T-cell (primary cell): ENCODE data around the gene CTNND2. TPM values are rescaled to one million over a fixed set of nuclear protein-coding genes. Genes with fewer than 3 reads are reported as not detected.
"Not testable (repeated sequence)": the region's sequence is repeated elsewhere in the genome, so short reads cannot be mapped to it uniquely, and the experiment has no call there.

ENCODE experiments used
- ATAC-seq, 4 experiments: fragments of 200-7000 bp in 3 of 4; fragments of 150-1000 bp in 1 of 4; cut with Tn5 transposase; replicated peaks in 1 of 4; 1 replicate in 3 of 4; 2 replicates in 1 of 4; pipeline ENCODE4 v1.10.0; 2021; ENCODE audit warnings: moderate library complexity in 3 of 4, mild to moderate bottlenecking in 2 of 4, moderate number of reproducible peaks in 1 of 4
- CTCF ChIA-PET, 2 donors: fragments of 300-600 bp; sonication (Branson Sonifier 250); formaldehyde crosslinking; loops; one replicate each; lab custom pipeline; 2022; ENCODE audit warnings: antibody characterized with exemption in 2 of 2; lab: Charles Lee
- POLR2A ChIA-PET, 2 donors: fragments of 300-600 bp; sonication (Branson Sonifier 250); formaldehyde crosslinking; loops; one replicate each; lab custom pipeline; 2022; ENCODE audit warnings: antibody characterized with exemption in 2 of 2; lab: Charles Lee
- DNase-seq, 35 experiments: peaks; one replicate each; pipeline versions ENCODE4 v3.0.0 to v3.0.0-alpha.2; 2013 to 2023
- H3K27ac ChIP-seq: one replicate; pipeline ENCODE4 v1.5.1; 2013; ENCODE audit warnings: low read length
- H3K27me3 ChIP-seq, 2 experiments: replicated peaks in 1 of 2; 1 replicate in 1 of 2; 2 replicates in 1 of 2; pipeline versions ENCODE4 v1.6.1 to v1.7.0; 2013; ENCODE audit warnings: low read length in 1 of 2, mixed read lengths in 1 of 2; ENCODE audit not compliant: control insufficient read depth in 2 of 2, insufficient read depth in 2 of 2; ENCODE audit errors: extremely low read depth in 1 of 2
- H3K36me3 ChIP-seq, 2 donors: 1 replicate in 1 of 2; 2 replicates in 1 of 2; pipeline versions ENCODE4 v1.6.1 to v1.7.0; 2013; ENCODE audit warnings: low read length in 1 of 2; ENCODE audit not compliant: control insufficient read depth in 2 of 2, insufficient read depth in 1 of 2; ENCODE audit errors: extremely low read depth in 1 of 2
- H3K4me1 ChIP-seq, 2 experiments: 1 replicate in 1 of 2; 2 replicates in 1 of 2; pipeline versions ENCODE4 v1.6.1 to v1.7.0; 2013; ENCODE audit warnings: low read length in 2 of 2, mixed read lengths in 1 of 2; ENCODE audit not compliant: insufficient read depth in 2 of 2, control insufficient read depth in 1 of 2; ENCODE audit errors: extremely low read depth in 1 of 2
- H3K4me3 ChIP-seq, 2 donors: 1 replicate in 1 of 2; 2 replicates in 1 of 2; pipeline versions ENCODE4 v1.5.1 to v1.7.0; 2013; ENCODE audit warnings: mild to moderate bottlenecking in 2 of 2, low read length in 1 of 2, moderate library complexity in 1 of 2; ENCODE audit not compliant: control insufficient read depth in 1 of 2; ENCODE audit errors: extremely low read depth in 1 of 2
- H3K9me3 ChIP-seq: 2 replicates; pipeline ENCODE4 v1.7.0; 2013
- H3K27ac Mint-ChIP-seq, 2 donors: one replicate each; pipeline ENCODE4 v1.8.0; 2020 to 2021; ENCODE audit warnings: mild to moderate bottlenecking in 2 of 2, mixed read lengths in 2 of 2
- H3K27me3 Mint-ChIP-seq, 2 donors: one replicate each; pipeline ENCODE4 v1.8.0; 2021 to 2022; ENCODE audit warnings: mixed read lengths in 2 of 2
- H3K36me3 Mint-ChIP-seq: one replicate; pipeline ENCODE4 v1.8.0; 2021; ENCODE audit warnings: mixed read lengths
- H3K4me1 Mint-ChIP-seq, 3 donors: one replicate each; pipeline ENCODE4 v1.8.0; 2020 to 2022; ENCODE audit warnings: mixed read lengths in 3 of 3, mild to moderate bottlenecking in 1 of 3
- H3K4me3 Mint-ChIP-seq, 3 donors: one replicate each; pipeline ENCODE4 v1.8.0; 2020 to 2022; ENCODE audit warnings: mild to moderate bottlenecking in 3 of 3, mixed read lengths in 3 of 3, moderate library complexity in 3 of 3
- H3K9me3 Mint-ChIP-seq, 3 donors: one replicate each; pipeline ENCODE4 v1.8.0; 2020 to 2022; ENCODE audit warnings: mixed read lengths in 3 of 3
- WGBS: methylation state at CpG from one replicate; pipeline ENCODE4 v1.1.5; 2013; ENCODE audit warnings: missing lambda C conversion rate; ENCODE audit not compliant: insufficient coverage; 5-methylcytosine and 5-hydroxymethylcytosine counted together
- total RNA-seq, 35 experiments: library from RNA in 6 of 35; stranded (reverse) in 6 of 35; fragments of 120-200 nt in 1 of 35; gene quantifications; one replicate each; pipeline versions ENCODE4 v1.2.1 to v1.2.4 and lab custom pipeline; 2013 to 2026

Gene CTNND2
- total RNA-seq, 5 donors from 2014 or later (not counting 1 experiment from before 2014, with no cell fraction given): 0.22 TPM; not detected in 4

DNA sequence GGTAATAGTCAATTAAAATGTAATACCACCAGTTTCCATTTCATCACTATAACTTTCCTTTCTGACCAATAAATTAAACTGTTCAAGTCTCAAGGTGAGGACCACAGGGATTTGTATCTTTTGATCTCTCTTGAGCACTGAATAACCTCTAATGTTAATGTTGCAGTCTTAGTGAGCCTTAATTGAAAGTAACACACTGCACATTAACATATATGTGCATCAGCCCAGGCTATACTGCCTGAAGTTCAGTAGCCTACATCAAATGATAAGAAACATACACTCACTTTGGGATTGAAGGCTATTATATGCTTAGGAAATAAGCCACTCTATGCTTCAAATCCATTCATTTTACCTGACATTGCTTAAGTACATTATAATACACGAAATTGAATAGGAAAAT, 832.2 kb downstream of the CTNND2 start:
- Mint-ChIP-seq H3K27ac (no peak overlapping the region), H3K27me3 (peaks cover 0 to 10% of the 10 kb centered on the region in 2 donors), H3K4me3 (no peak overlapping the region), H3K36me3 (peaks cover 3% of the 10 kb centered on the region), H3K9me3 (peaks cover 14 to 18% (median 15%) of the 10 kb centered on the region in 3 donors), H3K4me1 (no peaks in the 10 kb centered on the region)
- ATAC-seq (no peak), DNase-seq (no peak)
- H3K36me3 ChIP-seq: no peaks in the 10 kb centered on the region
- H3K27ac ChIP-seq: no peak overlapping the region
- H3K4me1 ChIP-seq: no peaks in the 10 kb centered on the region
- ChIA-PET CTCF (no interaction called here), POLR2A (no interaction called here)
- no peaks in the 10 kb centered on the region for H3K9me3 ChIP-seq
- peaks cover 0 to 3% of the 10 kb centered on the region in 2 experiments for H3K27me3 ChIP-seq
- H3K4me3 ChIP-seq: no peak overlapping the region
- no CpG with 5 or more reads among the region's 1 CpG for WGBS

GRCh38 chr5:11069041-11069440, 835.2 kb downstream of the CTNND2 start:
- POLR2A ChIA-PET: no interaction called here
- H3K4me3 ChIP-seq: no peak overlapping the region
- ATAC-seq (no peak), DNase-seq (no peak)
- no peaks in the 10 kb centered on the region for H3K4me1 ChIP-seq
- no CpG with 5 or more reads among the region's 3 CpGs for WGBS
- no peak overlapping the region for H3K27ac ChIP-seq
- H3K4me1 Mint-ChIP-seq: no peaks in the 10 kb centered on the region
- H3K9me3 Mint-ChIP-seq: peaks cover 14 to 18% (median 15%) of the 10 kb centered on the region in 3 donors
- H3K36me3 Mint-ChIP-seq: peaks cover 3% of the 10 kb centered on the region
- H3K4me3 Mint-ChIP-seq: no peak overlapping the region
- H3K27me3 Mint-ChIP-seq: peaks cover 6 to 19% of the 10 kb centered on the region in 2 donors
- CTCF ChIA-PET: no interaction called here
- H3K27ac Mint-ChIP-seq: no peak overlapping the region
- no peaks in the 10 kb centered on the region for H3K9me3 ChIP-seq
- H3K36me3 ChIP-seq: no peaks in the 10 kb centered on the region
- H3K27me3 ChIP-seq: peaks cover 0 to 3% of the 10 kb centered on the region in 2 experiments

DNA sequence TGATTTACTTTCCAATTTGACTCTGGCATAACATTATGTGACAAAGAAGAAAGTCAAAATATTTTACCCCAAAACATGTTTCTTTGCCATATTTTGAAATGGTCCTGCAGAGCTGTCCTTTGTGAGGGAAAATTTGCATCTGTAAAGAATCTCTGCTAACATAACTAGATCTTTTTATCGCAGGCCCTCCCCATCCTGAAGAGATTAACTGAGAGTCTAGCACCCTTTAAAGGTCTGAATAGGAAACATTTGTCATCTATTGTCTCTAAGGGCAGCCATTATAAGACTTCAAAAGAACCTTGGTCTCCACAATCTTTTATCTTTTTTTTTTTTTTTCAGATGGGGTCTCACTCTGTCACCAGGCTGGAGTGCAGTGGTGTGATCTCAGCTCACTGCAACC, 838.5 kb downstream of the CTNND2 start:
- POLR2A ChIA-PET, CTCF ChIA-PET, H3K4me1 Mint-ChIP-seq, ATAC-seq, H3K27ac Mint-ChIP-seq, H3K4me1 ChIP-seq, DNase-seq, H3K36me3 ChIP-seq, H3K9me3 ChIP-seq, H3K27me3 ChIP-seq, H3K36me3 Mint-ChIP-seq, H3K27ac ChIP-seq, H3K4me3 Mint-ChIP-seq, H3K4me3 ChIP-seq: not testable (repeated sequence)
- WGBS: no CpG with 5 or more reads among the region's 1 CpG
- peaks cover 6 to 15% of the 10 kb centered on the region in 2 donors for H3K27me3 Mint-ChIP-seq
- peaks cover 14 to 18% (median 15%) of the 10 kb centered on the region in 3 donors for H3K9me3 Mint-ChIP-seq

DNA sequence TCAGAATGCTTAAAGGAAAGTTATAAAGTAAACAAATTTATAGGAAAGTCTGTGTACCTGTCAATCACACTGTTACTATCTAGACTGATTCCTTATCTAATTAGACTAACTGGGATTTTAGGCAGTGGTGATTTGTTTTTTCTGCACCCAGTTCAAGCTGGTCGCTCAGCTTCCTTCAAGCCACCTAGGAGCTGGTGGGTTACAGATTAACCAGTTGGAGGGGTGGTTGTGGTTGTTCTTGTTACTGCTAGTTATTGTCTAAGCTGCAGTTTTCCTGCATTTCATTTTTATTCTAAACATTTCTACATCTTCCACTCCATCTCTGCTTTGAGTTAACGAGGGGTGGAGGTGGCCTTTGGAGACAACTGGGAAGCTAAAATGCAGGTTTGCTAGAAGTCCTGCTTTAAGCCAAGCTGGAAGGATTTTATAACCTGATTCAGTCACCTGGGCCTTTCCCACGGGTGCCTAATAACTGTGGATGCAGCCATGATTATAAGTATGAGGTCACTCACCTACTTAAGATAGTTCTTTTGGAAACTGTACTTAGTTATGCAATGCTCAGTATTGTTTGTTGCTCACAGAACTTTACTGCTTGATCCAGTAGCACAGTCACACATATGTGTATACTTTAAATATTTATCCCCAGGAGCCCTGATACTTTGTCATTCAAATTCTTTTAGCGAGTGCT, 839.3 kb downstream of the CTNND2 start:
- Histone ChIP-seq H3K36me3 (no peaks in the 10 kb centered on the region), H3K4me1 (no peaks in the 10 kb centered on the region), H3K4me3 (no peak overlapping the region), H3K27me3 (no peaks in the 10 kb centered on the region), H3K27ac (no peak overlapping the region), H3K9me3 (no peaks in the 10 kb centered on the region)
- H3K27me3 Mint-ChIP-seq: peaks cover 6 to 15% of the 10 kb centered on the region in 2 donors
- POLR2A ChIA-PET: no interaction called here
- 100% methylated on average over 1 of the region's 4 CpGs for WGBS
- H3K4me1 Mint-ChIP-seq: no peaks in the 10 kb centered on the region
- no peak overlapping the region for H3K4me3 Mint-ChIP-seq
- DNase-seq: no peak
- H3K27ac Mint-ChIP-seq: no peak overlapping the region
- peaks cover 3% of the 10 kb centered on the region for H3K36me3 Mint-ChIP-seq
- H3K9me3 Mint-ChIP-seq: peaks cover 7 to 10% (median 8%) of the 10 kb centered on the region in 3 donors
- ATAC-seq: no peak
- CTCF ChIA-PET: no interaction called here

DNA sequence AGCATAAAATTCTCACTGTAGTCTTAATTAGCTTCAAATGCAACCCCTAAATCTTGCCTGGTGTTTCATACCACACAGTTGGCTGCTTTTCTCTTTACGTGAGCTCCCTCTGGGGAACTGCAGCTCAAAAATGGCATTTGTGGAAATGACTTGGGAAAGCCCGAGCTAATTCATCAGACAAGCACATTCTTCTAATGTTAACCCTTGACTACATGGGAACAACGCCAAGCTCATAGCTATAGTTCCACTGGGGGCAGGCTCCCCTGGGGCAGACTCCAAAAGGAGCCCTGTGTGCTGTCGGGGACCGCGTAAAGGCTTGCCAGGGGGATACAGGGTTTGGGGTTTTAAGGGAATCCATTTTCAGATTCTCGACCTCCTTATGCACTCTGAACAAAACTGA, 841.8 kb downstream of the CTNND2 start:
- 100% methylated on average over 1 of the region's 7 CpGs for WGBS
- H3K4me3 Mint-ChIP-seq: no peak overlapping the region
- no peaks in the 10 kb centered on the region for H3K4me1 Mint-ChIP-seq
- Histone ChIP-seq H3K9me3 (no peaks in the 10 kb centered on the region), H3K36me3 (no peaks in the 10 kb centered on the region), H3K4me3 (no peak overlapping the region), H3K27ac (no peak overlapping the region), H3K27me3 (peaks cover 0 to 5% of the 10 kb centered on the region in 2 experiments), H3K4me1 (no peaks in the 10 kb centered on the region)
- no peaks in the 10 kb centered on the region for H3K36me3 Mint-ChIP-seq
- peaks cover 0 to 3% (median 0%) of the 10 kb centered on the region in 3 donors for H3K9me3 Mint-ChIP-seq
- ATAC-seq (no peak), DNase-seq (no peak)
- peaks cover 9 to 10% of the 10 kb centered on the region in 2 donors for H3K27me3 Mint-ChIP-seq
- POLR2A ChIA-PET: no interaction called here
- no peak overlapping the region for H3K27ac Mint-ChIP-seq
- CTCF ChIA-PET: no interaction called here

DNA sequence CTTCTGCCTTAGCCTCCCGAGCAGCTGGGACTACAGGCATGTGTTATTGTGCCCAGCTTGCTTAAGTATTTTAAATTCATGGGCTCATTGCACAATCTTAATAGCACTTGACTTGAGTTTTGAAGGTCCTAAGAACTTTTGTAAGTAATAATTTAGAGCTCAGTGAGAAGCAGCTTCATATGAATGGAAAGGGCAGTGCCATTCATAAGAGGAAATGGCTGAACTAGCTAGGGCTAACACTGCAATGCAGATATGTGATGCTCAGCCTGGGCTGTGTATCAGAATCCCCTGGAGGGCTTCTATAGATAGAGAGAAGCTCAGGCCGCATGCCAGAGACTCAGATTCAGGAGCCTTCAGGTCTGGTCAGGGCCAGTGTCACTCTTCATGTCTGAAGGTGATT, 847.7 kb downstream of the CTNND2 start:
- H3K4me3 Mint-ChIP-seq: no peak overlapping the region
- Histone ChIP-seq H3K4me1 (no peaks in the 10 kb centered on the region), H3K27me3 (peaks cover 0 to 5% of the 10 kb centered on the region in 2 experiments), H3K4me3 (no peak overlapping the region), H3K9me3 (no peaks in the 10 kb centered on the region), H3K27ac (no peak overlapping the region), H3K36me3 (no peaks in the 10 kb centered on the region)
- no peaks in the 10 kb centered on the region for H3K4me1 Mint-ChIP-seq
- peaks cover 0 to 6% of the 10 kb centered on the region in 2 donors for H3K27me3 Mint-ChIP-seq
- DNase-seq (no peak), ATAC-seq (no peak)
- ChIA-PET POLR2A (interaction anchor here in 1 of 2 donors (0.5 kb wide), 1 partner anchor 452 kb away, joined by 3 read pairs; no protein-coding TSS in a partner anchor), CTCF (no interaction called here)
- no peak overlapping the region for H3K27ac Mint-ChIP-seq
- peaks cover 0 to 4% (median 0%) of the 10 kb centered on the region in 3 donors for H3K9me3 Mint-ChIP-seq
- 100% methylated on average over 1 of the region's 2 CpGs for WGBS
- no peaks in the 10 kb centered on the region for H3K36me3 Mint-ChIP-seq
